NCI-H128 (cell line): ENCODE results near the gene DOCK10.
"Not testable (repeated sequence)": the region's sequence is repeated elsewhere in the genome, so short reads cannot be mapped to it uniquely, and the experiment has no call there.

ENCODE experiments used
- DNase-seq: peaks from one replicate; lab custom pipeline; 2025; ENCODE audit not compliant: unreplicated experiment; lab: John Stamatoyannopoulos, UW

DOCK10 gene

DNA sequence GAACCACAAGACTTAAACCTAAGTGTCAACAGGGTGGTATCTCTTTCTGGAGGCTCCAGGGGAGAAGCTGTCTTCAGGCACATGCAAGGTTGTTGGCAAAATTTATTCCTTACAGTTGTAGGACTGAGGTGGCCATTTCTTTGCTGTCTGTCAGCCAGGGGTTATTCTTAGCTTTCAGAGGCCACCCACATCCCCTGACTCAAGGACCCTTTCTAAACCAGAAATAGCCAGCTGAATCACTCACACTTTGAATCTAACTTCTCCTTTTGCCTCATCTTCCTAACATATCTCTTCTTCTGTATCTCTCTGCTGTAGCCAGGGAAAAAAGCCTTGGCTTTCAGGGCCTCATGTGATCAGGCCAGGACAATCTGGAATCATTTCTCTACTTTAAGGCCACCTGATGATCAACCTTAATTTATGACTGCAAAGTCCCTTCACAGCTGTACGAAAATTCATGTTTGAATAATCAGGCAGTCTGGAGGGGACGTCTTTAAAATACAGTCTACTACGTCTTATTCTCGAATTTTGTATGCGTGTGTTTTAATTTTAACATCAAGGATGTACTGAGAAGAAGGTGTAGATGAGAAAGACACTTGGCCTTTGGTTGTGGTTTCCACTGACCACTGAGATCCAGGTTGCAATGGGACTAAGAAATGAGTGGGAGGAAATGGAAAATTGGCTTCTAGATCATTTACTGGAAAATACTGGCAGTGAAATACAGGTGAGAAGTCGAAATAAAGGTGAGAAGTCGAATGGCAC is 90.4 kb downstream of the DOCK10 start:
- DNase-seq: no peak

DNA sequence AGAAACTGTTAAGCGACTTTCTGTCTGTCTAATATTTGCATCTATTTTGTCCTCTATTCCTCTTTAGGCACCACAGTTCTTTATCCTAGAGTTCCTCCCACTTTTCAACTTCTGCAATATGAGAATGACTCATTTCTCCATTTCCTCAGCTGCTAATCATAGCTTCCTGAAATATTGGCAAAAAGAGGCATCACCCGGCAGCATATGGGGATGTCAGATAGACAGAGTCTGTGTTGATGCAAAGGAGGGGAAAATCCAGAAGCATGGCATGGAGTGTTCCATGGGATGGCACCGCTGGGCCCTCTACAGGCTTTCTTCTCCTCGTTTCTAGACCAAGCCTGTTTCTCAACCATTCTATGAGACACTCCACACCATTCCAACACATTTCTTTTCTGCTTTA is 93.4 kb downstream of the DOCK10 start:
- no peak for DNase-seq

DNA sequence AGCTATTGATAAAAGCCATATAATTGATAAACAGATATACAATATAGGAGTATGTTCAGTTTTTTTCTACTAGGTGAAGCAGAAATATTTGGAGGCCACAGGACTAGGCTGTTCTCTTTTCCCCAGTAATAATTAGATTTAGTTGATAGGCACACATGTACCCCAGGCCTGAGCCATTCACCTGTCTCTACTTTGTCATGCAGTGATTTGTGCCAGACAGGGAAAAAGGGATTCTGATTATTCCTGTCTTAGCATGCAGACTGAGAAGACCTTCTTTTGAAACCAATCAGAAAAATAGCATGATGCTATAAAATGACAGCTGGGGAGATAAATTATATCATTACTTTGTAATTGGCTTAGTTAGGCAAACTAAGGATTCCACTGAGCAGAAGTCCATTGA is 94.3 kb downstream of the DOCK10 start:
- DNase-seq: no peak

DNA sequence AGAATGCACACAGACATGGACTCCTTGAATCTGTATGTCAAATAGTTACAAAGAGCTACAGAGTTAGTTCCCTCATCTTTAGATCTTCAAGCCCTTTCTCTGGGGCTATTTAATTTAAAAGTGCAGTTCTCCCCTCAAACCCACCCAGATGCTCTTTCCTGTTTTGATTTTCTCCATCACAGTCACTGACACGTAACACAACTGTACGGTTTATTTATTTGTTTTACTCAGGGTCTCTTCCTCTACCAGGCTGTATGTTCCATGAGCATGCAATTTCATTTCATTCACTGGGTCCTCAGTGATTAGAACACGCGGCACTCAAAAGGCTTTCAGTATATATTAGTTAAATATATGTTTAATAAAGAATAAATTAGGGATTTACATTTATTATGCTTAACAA is 94.7 kb downstream of the DOCK10 start:
- no peak for DNase-seq

DNA sequence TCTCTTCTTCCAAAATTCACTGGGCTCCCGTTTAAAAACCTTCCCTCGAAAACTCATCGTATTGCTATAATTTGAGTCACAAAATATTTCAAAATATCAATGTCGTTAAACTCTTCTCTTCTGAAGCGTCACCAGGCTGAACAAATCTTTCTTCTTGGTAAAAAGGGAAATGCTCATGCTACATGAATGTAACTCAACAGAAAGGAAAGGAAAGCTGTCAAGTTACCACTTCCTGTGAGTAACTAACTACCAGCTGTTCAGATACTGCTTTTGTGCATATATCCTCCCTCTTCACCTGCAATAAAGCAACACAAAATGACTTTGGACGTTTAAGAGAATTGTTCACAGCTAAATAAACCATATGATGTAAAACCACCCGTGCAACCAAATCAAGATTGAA is 95.4 kb downstream of the DOCK10 start:
- DNase-seq: no peak

DNA sequence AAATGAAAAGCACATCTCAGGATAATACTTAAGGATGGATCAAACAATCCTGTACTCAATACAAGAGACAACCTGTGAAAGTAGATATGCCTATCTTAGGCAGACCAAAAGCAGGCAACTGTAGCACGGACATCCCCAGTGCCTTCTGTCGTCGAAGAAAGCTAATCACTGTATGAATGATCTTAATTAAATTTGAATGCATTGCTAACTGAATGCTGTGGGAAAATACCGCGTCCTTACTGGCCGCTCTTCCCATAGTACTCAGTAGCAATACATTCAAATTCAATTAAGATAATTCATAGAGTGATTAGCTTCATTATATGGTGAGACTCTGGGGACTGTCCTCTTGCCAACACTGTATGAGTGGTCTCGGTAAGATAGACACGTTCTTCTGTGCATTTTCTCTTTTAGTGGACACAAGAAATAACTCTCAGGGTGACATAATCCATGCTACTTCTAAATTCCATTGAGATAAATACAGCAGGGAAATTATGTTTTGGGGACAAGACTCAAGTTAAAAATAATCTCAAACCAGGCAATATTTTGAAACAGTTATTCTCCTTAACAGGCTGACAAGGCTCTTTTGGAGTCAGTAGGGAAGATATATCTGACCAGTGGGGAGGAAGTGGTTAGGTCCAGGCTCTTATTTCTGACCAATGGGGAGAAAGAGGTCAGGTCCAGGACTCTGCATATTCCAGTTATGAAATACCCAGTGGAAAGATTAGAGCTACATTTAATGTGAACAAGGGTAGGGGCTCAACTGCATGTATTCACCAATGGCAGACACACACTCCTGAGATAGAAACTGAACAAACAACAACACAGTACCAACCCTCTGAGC is 97.3 kb downstream of the DOCK10 start:
- no peak for DNase-seq

DNA sequence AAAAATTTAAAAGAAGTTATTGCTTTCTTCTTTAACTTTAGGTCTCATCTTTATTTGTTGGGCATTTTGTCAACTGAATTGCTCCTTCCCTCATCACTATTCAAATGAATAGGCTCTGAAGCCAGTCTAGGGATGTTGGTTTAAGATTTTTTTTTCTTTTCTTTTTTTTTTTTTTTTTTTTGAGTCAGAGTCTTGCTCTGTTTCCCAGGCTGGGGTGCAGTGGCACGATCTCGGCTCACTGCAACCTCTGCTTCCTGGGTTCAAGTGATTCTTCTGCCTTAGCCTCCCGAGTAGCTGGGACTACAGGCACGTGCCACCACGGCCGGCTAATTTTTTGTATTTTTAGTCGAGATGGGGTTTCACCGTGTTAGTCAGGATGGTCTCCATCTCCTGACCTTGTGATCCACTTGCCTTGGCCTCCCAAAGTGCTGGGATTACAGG is 98.6 kb downstream of the DOCK10 start:
- DNase-seq: not testable (repeated sequence)

DNA sequence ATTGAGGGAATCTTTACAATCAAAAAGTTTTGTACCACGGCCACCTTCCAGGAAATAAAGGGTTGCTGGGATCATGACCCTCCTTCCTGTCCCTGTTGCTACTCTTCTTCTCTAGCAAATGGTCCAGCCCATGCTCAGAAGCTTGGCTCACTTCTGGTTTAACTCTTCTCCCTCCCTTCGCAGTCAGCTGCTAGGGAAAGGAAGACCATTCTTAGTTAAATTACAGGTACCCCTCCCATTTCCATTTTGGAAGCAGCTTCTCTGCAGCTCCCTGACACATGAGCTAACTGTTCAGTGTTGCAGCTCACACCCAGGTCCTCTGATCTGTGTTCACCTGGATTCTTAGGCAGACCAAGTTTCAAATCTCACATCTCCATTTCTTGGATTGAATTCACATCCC is 100.3 kb downstream of the DOCK10 start:
- DNase-seq: no peak

DNA sequence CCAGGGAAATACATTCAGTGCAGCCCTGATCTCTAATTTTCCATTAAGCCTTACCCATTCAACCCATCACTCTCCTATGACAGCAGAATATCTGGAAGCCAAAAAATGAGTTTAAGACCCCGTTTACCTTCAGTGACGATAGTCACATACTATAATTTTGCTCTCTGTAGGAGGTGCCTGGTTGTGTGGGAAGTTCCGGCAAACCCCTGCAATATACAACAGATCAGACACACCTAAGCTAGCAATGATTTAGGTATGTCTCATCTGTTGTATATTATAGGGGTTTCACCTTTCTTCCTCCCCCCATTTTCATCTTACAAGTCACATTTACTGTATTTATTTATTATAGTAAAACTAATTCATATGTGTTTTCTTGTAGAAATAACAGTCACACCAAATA is 101.7 kb downstream of the DOCK10 start:
- DNase-seq: no peak

DNA sequence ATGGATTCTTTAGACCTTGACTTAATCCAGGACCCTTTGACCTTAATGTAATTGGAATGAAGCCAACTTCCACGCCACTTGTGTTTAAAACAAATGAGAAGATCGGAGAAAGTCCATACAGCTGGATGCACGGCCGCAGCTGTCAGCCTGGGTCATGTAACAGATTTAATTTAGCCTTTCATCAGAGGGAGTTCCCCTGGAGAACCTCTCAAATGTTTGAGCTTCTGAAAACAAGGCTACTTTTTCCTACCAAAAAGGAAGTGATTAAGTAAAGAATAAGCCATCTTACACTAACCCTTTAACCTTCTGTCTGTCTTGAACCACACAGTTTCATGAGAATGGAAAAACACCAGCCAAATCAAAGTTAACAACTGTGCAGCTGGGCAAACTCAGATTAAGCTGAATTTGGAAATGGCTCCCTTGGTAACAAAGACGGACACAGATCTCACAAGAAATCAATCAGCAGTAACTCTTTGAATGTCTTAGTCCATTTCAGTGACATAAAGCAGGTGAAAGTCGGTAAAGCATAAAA is 103.6 kb downstream of the DOCK10 start:
- DNase-seq: no peak

DNA sequence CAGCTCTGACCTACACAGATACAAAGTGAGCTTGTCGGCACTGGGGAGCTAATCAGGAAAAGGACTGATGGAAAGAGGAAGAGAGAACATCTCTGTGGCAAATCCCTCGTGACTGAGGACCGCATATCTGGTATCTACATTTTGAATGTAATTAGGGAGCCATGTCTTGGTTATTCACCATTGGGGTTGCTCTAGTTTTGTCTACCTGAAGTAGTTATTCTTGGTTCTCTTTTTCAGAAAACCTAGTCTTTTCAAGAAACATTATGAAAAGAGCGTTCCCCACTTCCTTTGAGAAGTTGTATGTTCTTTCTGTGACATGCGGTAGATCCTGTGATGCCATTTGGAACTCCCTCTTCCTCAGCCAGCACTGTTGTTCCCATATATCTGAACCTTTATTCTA is 104.4 kb downstream of the DOCK10 start:
- no peak for DNase-seq

DNA sequence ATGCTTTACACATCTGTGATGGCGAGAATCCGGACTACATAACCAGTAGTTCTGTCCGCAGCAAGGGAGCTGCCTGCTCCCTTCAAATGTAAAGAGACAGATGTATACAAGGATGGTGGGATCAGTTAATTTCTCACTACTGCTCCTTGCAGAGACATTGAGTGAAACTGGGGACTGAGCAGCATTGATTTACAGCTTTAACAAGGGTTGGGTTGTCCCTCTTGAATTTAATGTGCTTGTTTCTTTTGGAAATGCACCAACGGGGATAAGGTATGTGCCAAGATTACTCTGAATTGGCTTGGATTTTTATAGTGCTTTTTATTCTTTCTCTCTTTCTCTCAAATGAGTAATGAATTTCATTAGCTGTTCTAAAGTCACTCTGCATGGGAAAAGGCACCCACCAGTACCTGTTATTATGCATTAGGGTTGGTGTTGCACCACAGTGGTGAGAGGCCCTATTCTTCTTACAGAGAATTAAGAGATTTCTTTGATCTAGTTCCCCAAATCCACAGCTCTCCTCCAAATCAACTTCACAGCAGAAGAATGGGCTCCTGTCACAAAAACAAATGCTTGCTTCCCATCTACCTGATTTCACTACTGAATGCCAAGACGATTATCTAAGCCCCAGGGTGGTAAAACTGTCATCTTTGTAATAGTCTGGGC is 107.6 kb downstream of the DOCK10 start:
- no peak for DNase-seq

DNA sequence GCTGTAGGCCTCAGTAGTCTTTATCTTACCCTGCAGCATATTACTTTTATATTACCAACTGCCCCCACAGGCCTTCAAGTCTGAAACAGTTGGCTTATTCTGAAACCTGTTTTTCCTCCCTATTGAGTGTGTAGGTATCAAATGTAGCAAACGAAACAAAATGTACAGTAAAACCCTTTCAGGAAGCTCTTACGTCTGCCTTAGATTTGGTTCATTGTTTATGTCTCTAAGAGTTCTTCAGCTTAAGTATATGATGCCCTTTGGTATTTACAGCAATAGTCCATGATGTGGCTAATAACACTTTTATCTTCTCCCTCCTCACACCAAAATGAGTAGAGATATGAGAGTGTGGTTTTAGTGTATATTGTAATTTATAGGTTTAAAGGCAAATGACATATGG is 108.8 kb downstream of the DOCK10 start:
- no peak for DNase-seq

DNA sequence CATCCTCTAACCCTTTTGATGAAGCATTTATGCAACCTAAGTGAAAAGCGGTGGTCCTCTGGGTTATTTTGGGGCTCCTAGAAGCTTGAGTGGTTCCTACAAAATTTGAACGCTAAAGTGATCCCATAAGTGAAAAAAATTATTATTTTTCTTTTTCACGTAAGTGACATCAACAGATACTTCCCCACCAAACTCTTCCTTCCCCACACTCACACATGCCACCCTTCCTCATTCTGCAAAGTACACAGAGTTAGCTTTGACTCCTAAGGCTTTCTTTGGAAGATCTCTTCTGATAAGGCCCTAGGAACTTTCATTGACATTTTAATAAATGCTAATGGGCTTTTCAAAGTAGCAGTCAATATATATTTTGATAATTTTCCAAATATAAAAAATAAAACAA is 109.7 kb downstream of the DOCK10 start:
- DNase-seq: no peak

DNA sequence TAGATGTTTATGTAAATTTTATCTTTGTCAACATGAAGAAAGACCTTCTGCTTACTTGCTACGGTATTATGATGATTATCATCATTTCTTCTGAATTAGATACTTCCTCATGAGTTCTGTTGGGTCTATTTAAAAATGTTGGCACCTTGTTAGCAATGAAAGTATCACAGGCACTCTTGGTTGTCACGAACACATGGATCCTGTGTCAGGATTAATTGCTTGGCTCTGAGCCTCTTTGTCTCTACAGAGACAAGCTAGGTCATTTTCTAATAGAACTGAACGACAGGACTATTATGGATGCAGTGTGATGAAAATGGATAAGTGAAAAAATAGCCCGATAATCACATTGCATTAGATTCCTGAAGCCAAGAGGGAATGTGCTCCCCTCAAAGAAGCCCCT is 110.3 kb downstream of the DOCK10 start:
- DNase-seq: no peak

DNA sequence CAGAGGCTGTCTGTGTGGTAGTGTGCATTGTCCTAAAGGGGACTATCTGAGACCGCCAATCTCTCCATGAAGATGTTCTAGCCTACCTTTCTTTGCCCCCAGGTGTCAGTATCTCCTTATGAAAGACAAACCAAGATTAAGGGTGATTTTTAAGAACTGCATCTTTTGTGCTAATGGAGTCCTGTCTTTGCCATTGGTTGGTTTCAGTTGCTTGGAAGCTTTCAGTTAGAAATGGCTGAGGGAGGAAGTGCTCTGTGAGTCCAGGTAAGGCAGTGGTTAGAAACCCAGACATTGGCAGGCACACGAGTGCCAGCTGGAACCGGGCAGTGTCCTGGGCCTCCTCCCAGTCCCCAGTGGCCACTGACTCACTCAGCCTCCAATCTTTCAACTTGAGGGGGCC is 111.3 kb downstream of the DOCK10 start:
- no peak for DNase-seq

DNA sequence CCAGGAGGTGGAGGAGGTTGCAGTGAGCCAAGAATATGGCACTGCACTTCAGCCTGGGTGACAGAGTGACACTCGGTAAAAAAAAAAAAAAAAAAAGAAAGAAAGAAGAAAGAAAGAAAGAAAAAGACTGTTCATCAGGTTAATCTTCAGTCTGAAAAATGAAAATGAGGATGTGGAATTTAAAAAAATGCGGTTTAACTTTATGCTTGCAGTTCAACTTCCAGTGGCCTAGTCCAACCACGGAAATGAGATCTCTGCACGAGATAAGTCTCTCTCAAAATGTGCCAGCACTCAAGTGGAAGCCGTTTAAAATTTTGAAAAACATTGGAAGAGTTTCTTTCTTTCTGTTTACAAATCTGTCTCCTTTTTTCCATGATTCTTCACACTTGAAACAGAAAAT is 112.1 kb downstream of the DOCK10 start:
- no peak for DNase-seq

DNA sequence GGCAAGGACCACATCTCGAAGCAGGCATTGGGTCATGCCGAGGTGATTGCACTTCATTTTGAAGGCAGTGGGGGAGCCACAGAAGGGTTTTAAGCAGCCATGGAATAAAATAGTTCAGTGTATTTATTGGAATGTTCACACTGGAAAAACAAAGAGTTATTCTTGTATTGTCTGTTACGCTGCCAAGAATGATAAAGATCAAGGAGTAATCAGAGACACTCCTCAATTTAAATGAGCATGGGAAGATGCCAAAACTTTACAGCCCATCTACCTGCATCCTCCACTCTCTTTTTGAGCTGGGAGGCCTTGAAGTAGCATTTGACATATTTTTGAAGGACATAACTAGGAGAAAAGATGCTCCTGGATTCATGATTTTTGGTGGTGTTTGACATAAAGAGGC is 112.8 kb downstream of the DOCK10 start:
- DNase-seq: no peak

DNA sequence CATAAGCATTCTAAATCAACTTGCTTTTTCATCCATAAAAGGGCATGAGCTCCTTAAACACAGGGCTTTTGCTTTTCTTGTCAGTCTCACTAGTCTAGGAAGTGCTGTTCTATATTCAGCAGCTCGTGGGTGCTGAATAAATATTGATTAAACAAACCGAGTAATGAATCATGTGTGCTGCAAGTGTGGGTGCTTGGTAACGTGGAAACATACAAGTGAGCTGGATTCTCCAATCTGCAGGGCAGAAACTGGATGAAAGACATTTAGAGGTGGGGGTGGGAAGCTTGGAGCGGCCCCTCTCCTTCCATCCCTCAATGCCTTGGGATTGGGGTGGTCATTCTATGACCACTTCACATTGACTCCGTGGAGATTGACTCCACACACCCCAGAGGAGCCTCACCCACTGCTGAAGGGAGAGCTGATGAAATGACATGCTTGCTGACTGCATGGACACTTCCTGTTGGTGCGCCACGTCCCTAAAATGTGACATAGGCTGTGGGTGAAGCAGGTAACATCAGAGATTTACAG is 114.6 kb downstream of the DOCK10 start:
- DNase-seq: no peak

DNA sequence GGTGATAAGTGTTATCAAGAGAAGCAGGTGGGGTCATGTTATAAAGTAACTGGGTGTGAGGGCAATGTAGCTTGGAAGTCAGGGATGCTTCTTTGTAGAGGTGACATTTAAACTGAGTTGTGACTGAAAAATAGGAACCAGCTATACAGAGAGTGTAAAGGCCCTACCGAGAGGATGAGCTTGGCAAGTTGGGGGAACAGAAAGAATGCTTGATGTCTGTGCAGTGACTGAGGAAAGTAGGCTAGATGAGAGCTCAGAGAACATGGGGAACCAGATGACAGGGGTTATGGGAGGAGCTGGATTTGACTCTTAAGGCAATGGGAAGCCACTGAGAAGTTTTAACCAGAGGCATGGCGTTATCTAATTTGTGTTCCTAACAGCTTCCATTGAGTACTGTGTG is 115.3 kb downstream of the DOCK10 start:
- no peak for DNase-seq

DNA sequence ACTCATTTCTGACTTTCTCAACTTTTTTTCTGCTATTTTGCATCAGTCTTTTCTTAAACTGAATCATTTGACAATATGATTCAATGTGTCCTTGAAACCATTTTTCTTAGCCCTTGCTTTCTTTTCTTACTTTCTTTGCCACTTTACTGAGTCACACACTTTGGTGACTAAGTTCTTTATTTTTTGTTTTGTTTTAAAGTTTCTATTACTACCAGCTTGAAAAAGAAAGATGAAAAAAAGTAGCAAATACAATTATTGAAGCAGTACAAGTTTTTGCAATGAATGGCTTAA is 116.5 kb downstream of the DOCK10 start:
- no peak for DNase-seq
